K562 (cell line): ENCODE measurements around the gene STK24. TPM values are rescaled to one million over a fixed set of nuclear protein-coding genes. Genes with fewer than 3 reads are reported as not detected.
A peak's percentile ranks its signal among the peaks of the same experiment; 100 is the strongest.

Source experiments
- ATF7 ChIP-seq: fragments of 450-650 bp; IDR thresholded peaks from 2 replicates; pipeline ENCODE4 v1.7.1; 2014; ENCODE audit warnings: mild to moderate bottlenecking, moderate library complexity
- BCOR ChIP-seq: fragments of 450-650 bp; IDR thresholded peaks from 2 replicates; pipeline ENCODE4 v1.6.1; 2016
- CTCFL ChIP-seq: IDR thresholded peaks from 2 replicates; pipeline ENCODE4 v1.6.1; 2011; ENCODE audit warnings: borderline replicate concordance, low read depth, mild to moderate bottlenecking, moderate library complexity, low read length; ENCODE audit not compliant: insufficient read depth, poor library complexity, severe bottlenecking
- ELF4 ChIP-seq: fragments of 450-650 bp; formaldehyde crosslinking; IDR thresholded peaks from 2 replicates; pipeline ENCODE4 v1.4.0; 2022; ENCODE audit warnings: missing genetic modification characterization
- HDAC6 ChIP-seq: IDR thresholded peaks from 2 replicates; pipeline ENCODE4 v1.6.1; 2012; ENCODE audit warnings: low read depth, mild to moderate bottlenecking, control low read depth, inconsistent platforms, low read length, moderate library complexity
- ID3 ChIP-seq, 2 experiments: fragments of 250-450 bp in 1 of 2; fragments of 450-650 bp in 1 of 2; sonication (Bioruptor Pico) in 1 of 2; IDR thresholded peaks; 2 replicates each; pipeline versions ENCODE4 v1.6.1 to v1.8.0; 2016 to 2021; ENCODE audit warnings: mild to moderate bottlenecking in 2 of 2, moderate library complexity in 2 of 2, missing compliant biosample characterization in 1 of 2, missing genetic modification characterization in 1 of 2
- POLR2A ChIP-seq: fragments of 450-650 bp; conservative IDR thresholded peaks from 2 replicates; pipeline ENCODE4 v1.6.1; 2016
- RBBP5 ChIP-seq: fragments of 200-600 bp; sonication (generic); IDR thresholded peaks from 2 replicates; pipeline ENCODE4 v1.6.1; 2012; ENCODE audit warnings: borderline replicate concordance, mild to moderate bottlenecking, low read length, control low read depth, inconsistent platforms; ENCODE audit not compliant: insufficient read depth, poor library complexity, severe bottlenecking
- SIRT6 ChIP-seq: IDR thresholded peaks from one replicate; pipeline ENCODE4 v1.6.1; 2012; ENCODE audit warnings: low read depth, mild to moderate bottlenecking, control low read depth, inconsistent platforms, low read length, moderate library complexity
- SMARCE1 ChIP-seq: fragments of 450-650 bp; IDR thresholded peaks from 2 replicates; pipeline ENCODE4 v1.7.1; 2016; ENCODE audit warnings: mild to moderate bottlenecking
- SRF ChIP-seq, 2 experiments: fragments of 250-450, 450-650 bp in 1 of 2; sonication (Bioruptor Pico) in 1 of 2; sonication (generic) in 1 of 2; formaldehyde crosslinking; IDR thresholded peaks; 2 replicates each; pipeline versions ENCODE4 v1.5.0 to v1.5.1; 2020 to 2022; ENCODE audit warnings: mild to moderate bottlenecking in 1 of 2, missing genetic modification reagents in 1 of 2
- TARDBP ChIP-seq: fragments of 450-650 bp; IDR thresholded peaks from 2 replicates; pipeline ENCODE4 v1.6.1; 2016
- polyA plus RNA-seq, 8 experiments: library from polyadenylated mRNA; depleted of rRNA in 4 of 8; stranded (reverse) in 5 of 8; unstranded in 3 of 8; fragments of >200 nt; fragmentation: Nextera tagmentation in 2 of 8; fragmentation: Illumina TruSeq in 1 of 8; extraction: Ambion mirVana in 2 of 8; extraction: Trizol in 1 of 8; gene quantifications; 2 replicates each; pipeline versions ENCODE4 v1.2.1 to v1.2.3, GENCODE V29; 2011 to 2014; ENCODE audit warnings: inconsistent platforms in 1 of 8, missing spikeins in 1 of 8
- total RNA-seq, 7 experiments: library from RNA; depleted of rRNA in 6 of 7; stranded (reverse); fragments of >200 nt in 6 of 7; fragmentation: Illumina TruSeq in 2 of 7; extraction: Trizol in 2 of 7; gene quantifications; 2 replicates each; pipeline versions ENCODE4 v1.2.1 to v1.2.3, GENCODE V29; 2011 to 2021; ENCODE audit warnings: low replicate concordance in 1 of 7
- TF ChIP-seq, protein P1 (sequence below), 2 experiments: fragments of 450-650 bp; IDR thresholded peaks; 2 replicates each; pipeline ENCODE4 v1.6.1; 2016
- TF ChIP-seq, protein P2 (sequence below): fragments of 250-450 bp; sonication (Bioruptor Pico); IDR thresholded peaks from 2 replicates; pipeline ENCODE4 v1.4.0; 2020
- TF ChIP-seq, protein P3 (sequence below): conservative IDR thresholded peaks from 2 replicates; pipeline ENCODE4 v1.6.1; 2011; ENCODE audit warnings: low read depth, mild to moderate bottlenecking, low read length; ENCODE audit not compliant: control insufficient read depth

The STK24 gene
- total and polyA plus RNA-seq, 9 of the 15 experiments (the other 6 are each of a cell fraction or from before 2014, with no cell fraction given) = 3.8 to 78.4 (median 28.2) TPM

- TF ChIP-seq, protein P1, sequence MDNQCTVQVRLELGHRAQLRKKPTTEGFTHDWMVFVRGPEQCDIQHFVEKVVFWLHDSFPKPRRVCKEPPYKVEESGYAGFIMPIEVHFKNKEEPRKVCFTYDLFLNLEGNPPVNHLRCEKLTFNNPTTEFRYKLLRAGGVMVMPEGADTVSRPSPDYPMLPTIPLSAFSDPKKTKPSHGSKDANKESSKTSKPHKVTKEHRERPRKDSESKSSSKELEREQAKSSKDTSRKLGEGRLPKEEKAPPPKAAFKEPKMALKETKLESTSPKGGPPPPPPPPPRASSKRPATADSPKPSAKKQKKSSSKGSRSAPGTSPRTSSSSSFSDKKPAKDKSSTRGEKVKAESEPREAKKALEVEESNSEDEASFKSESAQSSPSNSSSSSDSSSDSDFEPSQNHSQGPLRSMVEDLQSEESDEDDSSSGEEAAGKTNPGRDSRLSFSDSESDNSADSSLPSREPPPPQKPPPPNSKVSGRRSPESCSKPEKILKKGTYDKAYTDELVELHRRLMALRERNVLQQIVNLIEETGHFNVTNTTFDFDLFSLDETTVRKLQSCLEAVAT (IDR thresholded peaks at IDR 0.05) = no peak
- TF ChIP-seq, protein P2, sequence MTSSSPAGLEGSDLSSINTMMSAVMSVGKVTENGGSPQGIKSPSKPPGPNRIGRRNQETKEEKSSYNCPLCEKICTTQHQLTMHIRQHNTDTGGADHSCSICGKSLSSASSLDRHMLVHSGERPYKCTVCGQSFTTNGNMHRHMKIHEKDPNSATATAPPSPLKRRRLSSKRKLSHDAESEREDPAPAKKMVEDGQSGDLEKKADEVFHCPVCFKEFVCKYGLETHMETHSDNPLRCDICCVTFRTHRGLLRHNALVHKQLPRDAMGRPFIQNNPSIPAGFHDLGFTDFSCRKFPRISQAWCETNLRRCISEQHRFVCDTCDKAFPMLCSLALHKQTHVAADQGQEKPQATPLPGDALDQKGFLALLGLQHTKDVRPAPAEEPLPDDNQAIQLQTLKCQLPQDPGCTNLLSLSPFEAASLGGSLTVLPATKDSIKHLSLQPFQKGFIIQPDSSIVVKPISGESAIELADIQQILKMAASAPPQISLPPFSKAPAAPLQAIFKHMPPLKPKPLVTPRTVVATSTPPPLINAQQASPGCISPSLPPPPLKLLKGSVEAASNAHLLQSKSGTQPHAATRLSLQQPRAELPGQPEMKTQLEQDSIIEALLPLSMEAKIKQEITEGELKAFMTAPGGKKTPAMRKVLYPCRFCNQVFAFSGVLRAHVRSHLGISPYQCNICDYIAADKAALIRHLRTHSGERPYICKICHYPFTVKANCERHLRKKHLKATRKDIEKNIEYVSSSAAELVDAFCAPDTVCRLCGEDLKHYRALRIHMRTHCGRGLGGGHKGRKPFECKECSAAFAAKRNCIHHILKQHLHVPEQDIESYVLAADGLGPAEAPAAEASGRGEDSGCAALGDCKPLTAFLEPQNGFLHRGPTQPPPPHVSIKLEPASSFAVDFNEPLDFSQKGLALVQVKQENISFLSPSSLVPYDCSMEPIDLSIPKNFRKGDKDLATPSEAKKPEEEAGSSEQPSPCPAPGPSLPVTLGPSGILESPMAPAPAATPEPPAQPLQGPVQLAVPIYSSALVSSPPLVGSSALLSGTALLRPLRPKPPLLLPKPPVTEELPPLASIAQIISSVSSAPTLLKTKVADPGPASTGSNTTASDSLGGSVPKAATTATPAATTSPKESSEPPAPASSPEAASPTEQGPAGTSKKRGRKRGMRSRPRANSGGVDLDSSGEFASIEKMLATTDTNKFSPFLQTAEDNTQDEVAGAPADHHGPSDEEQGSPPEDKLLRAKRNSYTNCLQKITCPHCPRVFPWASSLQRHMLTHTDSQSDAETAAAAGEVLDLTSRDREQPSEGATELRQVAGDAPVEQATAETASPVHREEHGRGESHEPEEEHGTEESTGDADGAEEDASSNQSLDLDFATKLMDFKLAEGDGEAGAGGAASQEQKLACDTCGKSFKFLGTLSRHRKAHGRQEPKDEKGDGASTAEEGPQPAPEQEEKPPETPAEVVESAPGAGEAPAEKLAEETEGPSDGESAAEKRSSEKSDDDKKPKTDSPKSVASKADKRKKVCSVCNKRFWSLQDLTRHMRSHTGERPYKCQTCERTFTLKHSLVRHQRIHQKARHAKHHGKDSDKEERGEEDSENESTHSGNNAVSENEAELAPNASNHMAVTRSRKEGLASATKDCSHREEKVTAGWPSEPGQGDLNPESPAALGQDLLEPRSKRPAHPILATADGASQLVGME (CRISPR knock-in tag) = no peak
- TF ChIP-seq HDAC6 (no peak), POLR2A (no peak), RBBP5 (no peak), ID3 (CRISPR knock-in tag; IDR thresholded peaks at IDR 0.05) (no peak), ID3 (tag; IDR thresholded peaks at IDR 0.05) (no peak), SRF (CRISPR knock-in tag; IDR thresholded peaks at IDR 0.05) (peak in 1 of 2 experiments; percentile 81; a peak in 2 of 4 replicates), CTCFL (no peak), SMARCE1 (0 out of 2 replicates have a peak, but pooled peaks have one; percentile 18), ELF4 (CRISPR knock-in tag) (no peak), SIRT6 (no peak), ATF7 (no peak), TARDBP (no peak), BCOR (no peak)
- TF ChIP-seq, protein P3, sequence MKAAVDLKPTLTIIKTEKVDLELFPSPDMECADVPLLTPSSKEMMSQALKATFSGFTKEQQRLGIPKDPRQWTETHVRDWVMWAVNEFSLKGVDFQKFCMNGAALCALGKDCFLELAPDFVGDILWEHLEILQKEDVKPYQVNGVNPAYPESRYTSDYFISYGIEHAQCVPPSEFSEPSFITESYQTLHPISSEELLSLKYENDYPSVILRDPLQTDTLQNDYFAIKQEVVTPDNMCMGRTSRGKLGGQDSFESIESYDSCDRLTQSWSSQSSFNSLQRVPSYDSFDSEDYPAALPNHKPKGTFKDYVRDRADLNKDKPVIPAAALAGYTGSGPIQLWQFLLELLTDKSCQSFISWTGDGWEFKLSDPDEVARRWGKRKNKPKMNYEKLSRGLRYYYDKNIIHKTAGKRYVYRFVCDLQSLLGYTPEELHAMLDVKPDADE = no peak
Observed at GRCh38 chr13:98478189-98479129, 98.4 kb downstream of the STK24 start (continued).
